H1 (cell line): ENCODE results near the gene PDE4C. TPM values are rescaled to one million over a fixed set of nuclear protein-coding genes. Genes with fewer than 3 reads are reported as not detected.

Source experiments
- ATF2 ChIP-seq: IDR thresholded peaks from 2 replicates; pipeline ENCODE4 v1.6.1; 2012; ENCODE audit warnings: low read length, inconsistent platforms
- CBX5 ChIP-seq: fragments of 300-800, 300-1000 bp; sonication (generic); IDR thresholded peaks from 2 replicates; pipeline ENCODE4 v1.7.1; 2016; ENCODE audit warnings: antibody characterized with exemption, low read length, low read depth
- CHD2 ChIP-seq: IDR thresholded peaks from 2 replicates; pipeline ENCODE4 v1.6.1; 2012; ENCODE audit warnings: low read length, improper control_type of control experiment
- KDM4A ChIP-seq: IDR thresholded peaks from one replicate; pipeline ENCODE4 v1.7.1; 2012; ENCODE audit warnings: low read depth, mild to moderate bottlenecking, moderate library complexity, low read length, inconsistent platforms; ENCODE audit not compliant: severe bottlenecking
- KDM5A ChIP-seq: fragments of 200-600 bp; IDR thresholded peaks from 2 replicates; pipeline ENCODE4 v1.7.1; 2012; ENCODE audit warnings: mild to moderate bottlenecking, low read length, inconsistent platforms, mixed read lengths
- POLR2AphosphoS5 ChIP-seq: IDR thresholded peaks from 2 replicates; pipeline ENCODE4 v1.6.1; 2011; ENCODE audit warnings: low read depth, low read length
- POU5F1 ChIP-seq: IDR thresholded peaks from 2 replicates; pipeline ENCODE4 v1.6.1; 2011; ENCODE audit warnings: low read depth, mild to moderate bottlenecking, low read length, moderate library complexity
- RAD21 ChIP-seq, 2 experiments: IDR thresholded peaks in 1 of 2; conservative IDR thresholded peaks in 1 of 2; 2 replicates each; pipeline ENCODE4 v1.6.1; 2011; ENCODE audit warnings: low read depth in 2 of 2, low read length in 2 of 2, improper control_type of control experiment in 1 of 2, inconsistent platforms in 1 of 2, mild to moderate bottlenecking in 1 of 2, moderate library complexity in 1 of 2
- RXRA ChIP-seq: IDR thresholded peaks from 2 replicates; pipeline ENCODE4 v1.6.1; 2011; ENCODE audit warnings: low read depth, mild to moderate bottlenecking, low read length, moderate library complexity; ENCODE audit not compliant: insufficient read depth
- SP1 ChIP-seq: IDR thresholded peaks from 2 replicates; pipeline ENCODE4 v1.6.1; 2011; ENCODE audit warnings: low read depth, low read length
- TAF1 ChIP-seq: IDR thresholded peaks from 2 replicates; pipeline ENCODE4 v1.6.1; 2011; ENCODE audit warnings: mild to moderate bottlenecking, low read depth, low read length
- TAF7 ChIP-seq: optimal IDR thresholded peaks from 2 replicates; pipeline ENCODE3; 2011; ENCODE audit warnings: low read depth, mild to moderate bottlenecking, inconsistent platforms, low read length, moderate library complexity, borderline replicate concordance
- TCF12 ChIP-seq: IDR thresholded peaks from 2 replicates; pipeline ENCODE4 v1.6.1; 2011; ENCODE audit warnings: low read depth, mild to moderate bottlenecking, low read length
- TEAD4 ChIP-seq: IDR thresholded peaks from 2 replicates; pipeline ENCODE4 v1.6.1; 2012; ENCODE audit warnings: low read depth, low read length, inconsistent platforms, mixed read lengths
- ZNF274 ChIP-seq: IDR thresholded peaks from 2 replicates; pipeline ENCODE4 v1.7.0; 2012; ENCODE audit warnings: low read length, borderline replicate concordance; ENCODE audit errors: extremely low read depth
- polyA plus RNA-seq, 7 experiments: library from polyadenylated mRNA; depleted of rRNA in 3 of 7; stranded (reverse) in 5 of 7; unstranded in 2 of 7; fragments of >200 nt in 5 of 7; fragments of 200-250 nt in 2 of 7; gene quantifications; 1 replicate in 5 of 7; 2 replicates in 1 of 7; 4 replicates in 1 of 7; pipeline versions ENCODE4 v1.2.1 to v1.2.3, GENCODE V29; 2011 to 2013; ENCODE audit warnings: missing spikeins in 2 of 7, mixed read lengths in 2 of 7
- total RNA-seq: library from RNA; stranded (reverse); fragmentation: NEBNext Ultra II Directional; extraction: Animal tissue kit (Norgen Biotek cat#: 25700); gene quantifications from 2 replicates; pipeline ENCODE4 v1.2.1, GENCODE V29; 2021
- TF ChIP-seq, protein P1 (sequence below): IDR thresholded peaks from 2 replicates; pipeline ENCODE4 v1.6.1; 2012; ENCODE audit warnings: inconsistent platforms
- TF ChIP-seq, protein P2 (sequence below), 3 experiments: IDR thresholded peaks; 1 replicate in 2 of 3; 2 replicates in 1 of 3; pipeline versions ENCODE4 v1.5.1 to v1.6.1; 2011; ENCODE audit warnings: low read length in 3 of 3, mild to moderate bottlenecking in 3 of 3, inconsistent platforms in 2 of 3, low read depth in 1 of 3, moderate library complexity in 1 of 3; ENCODE audit not compliant: insufficient read depth in 1 of 3; ENCODE audit errors: control extremely low read depth in 1 of 3

The PDE4C gene
- total and polyA plus RNA-seq, 2 of the 8 experiments (the other 6 are each of a cell fraction or from before 2014, with no cell fraction given), result 2.7 to 3.1 TPM

- TF ChIP-seq TAF1 (no peak), TEAD4 (no peak), RXRA (no peak), POU5F1 (no peak), KDM4A (no peak), CHD2 (no peak), TAF7 (no peak), ATF2 (no peak), ZNF274 (no peak), POLR2AphosphoS5 (0 out of 2 replicates have a peak, but pooled peaks have one; percentile 49), KDM5A (no peak), RAD21 (IDR thresholded peaks at IDR 0.05 in 1 of 2, conservative IDR thresholded peaks at IDR 0.05 in 1 of 2; ENCODE audit: low read depth in 2 of 2, low read length in 2 of 2) (peak; percentile 25 to 44; a peak in 2 of 4 replicates), SP1 (0 out of 2 replicates have a peak, but pooled peaks have one; percentile 17), CBX5 (no peak), TCF12 (peak; percentile 97)
- TF ChIP-seq, protein P1, sequence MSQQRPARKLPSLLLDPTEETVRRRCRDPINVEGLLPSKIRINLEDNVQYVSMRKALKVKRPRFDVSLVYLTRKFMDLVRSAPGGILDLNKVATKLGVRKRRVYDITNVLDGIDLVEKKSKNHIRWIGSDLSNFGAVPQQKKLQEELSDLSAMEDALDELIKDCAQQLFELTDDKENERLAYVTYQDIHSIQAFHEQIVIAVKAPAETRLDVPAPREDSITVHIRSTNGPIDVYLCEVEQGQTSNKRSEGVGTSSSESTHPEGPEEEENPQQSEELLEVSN, result peak; percentile 53; the same call in 1 of the 2 replicates
- TF ChIP-seq, protein P2, sequence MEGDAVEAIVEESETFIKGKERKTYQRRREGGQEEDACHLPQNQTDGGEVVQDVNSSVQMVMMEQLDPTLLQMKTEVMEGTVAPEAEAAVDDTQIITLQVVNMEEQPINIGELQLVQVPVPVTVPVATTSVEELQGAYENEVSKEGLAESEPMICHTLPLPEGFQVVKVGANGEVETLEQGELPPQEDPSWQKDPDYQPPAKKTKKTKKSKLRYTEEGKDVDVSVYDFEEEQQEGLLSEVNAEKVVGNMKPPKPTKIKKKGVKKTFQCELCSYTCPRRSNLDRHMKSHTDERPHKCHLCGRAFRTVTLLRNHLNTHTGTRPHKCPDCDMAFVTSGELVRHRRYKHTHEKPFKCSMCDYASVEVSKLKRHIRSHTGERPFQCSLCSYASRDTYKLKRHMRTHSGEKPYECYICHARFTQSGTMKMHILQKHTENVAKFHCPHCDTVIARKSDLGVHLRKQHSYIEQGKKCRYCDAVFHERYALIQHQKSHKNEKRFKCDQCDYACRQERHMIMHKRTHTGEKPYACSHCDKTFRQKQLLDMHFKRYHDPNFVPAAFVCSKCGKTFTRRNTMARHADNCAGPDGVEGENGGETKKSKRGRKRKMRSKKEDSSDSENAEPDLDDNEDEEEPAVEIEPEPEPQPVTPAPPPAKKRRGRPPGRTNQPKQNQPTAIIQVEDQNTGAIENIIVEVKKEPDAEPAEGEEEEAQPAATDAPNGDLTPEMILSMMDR (IDR thresholded peaks at IDR 0.05; ENCODE audit: control extremely low read depth in 1 of 3, insufficient read depth in 1 of 3, low read depth in 1 of 3, low read length in 3 of 3), result peak; percentile 65 to 90 (median 67)
Observed at GRCh38 chr19:18254546-18255503, 28.6 kb upstream of the PDE4C start (continued).
